ENCODE results near the gene OBSCN.
"Not testable (repeated sequence)": the region's sequence is repeated elsewhere in the genome, so short reads cannot be mapped to it uniquely, and the experiment has no call there.

OBSCN gene

DNA sequence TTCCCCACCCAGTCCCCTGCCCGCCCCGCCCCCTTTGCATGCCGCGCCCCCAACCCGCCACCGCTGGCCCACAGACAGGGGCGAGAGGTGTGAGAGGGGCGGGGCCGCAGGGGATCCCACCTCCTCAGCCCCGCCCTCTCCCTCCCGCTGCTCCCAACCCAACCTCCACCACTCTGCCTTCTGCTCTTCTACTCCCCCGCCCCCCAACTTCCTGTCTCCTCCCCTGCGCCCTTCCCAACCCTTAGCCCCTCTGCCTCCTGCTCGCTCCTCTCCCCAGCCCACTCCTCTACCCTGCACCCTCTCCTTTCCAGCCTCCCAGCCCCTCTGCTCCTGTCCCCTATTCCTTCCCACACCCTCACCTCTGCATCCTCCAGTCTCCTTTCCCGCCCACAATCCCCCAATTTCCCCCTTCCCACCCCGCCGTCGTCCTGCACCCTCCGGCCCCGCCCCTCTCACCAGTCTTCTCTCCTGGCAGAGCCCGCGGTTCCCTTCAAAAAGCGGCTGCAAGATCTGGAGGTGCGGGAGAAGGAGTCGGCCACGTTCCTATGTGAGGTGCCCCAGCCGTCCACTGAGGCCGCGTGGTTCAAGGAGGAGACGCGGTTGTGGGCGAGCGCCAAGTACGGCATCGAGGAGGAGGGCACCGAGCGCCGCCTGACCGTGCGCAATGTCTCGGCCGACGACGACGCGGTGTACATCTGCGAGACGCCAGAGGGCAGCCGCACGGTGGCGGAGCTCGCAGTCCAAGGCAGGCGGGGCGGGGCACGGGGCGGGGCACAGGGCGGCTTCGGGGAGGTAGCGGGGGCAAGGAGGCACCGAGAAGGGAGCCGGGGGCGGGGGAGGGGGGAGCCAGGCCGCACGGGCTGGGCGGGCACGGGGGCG, 5.4 kb downstream of the OBSCN start:
- peak; percentile 89 for DNase-seq

DNA sequence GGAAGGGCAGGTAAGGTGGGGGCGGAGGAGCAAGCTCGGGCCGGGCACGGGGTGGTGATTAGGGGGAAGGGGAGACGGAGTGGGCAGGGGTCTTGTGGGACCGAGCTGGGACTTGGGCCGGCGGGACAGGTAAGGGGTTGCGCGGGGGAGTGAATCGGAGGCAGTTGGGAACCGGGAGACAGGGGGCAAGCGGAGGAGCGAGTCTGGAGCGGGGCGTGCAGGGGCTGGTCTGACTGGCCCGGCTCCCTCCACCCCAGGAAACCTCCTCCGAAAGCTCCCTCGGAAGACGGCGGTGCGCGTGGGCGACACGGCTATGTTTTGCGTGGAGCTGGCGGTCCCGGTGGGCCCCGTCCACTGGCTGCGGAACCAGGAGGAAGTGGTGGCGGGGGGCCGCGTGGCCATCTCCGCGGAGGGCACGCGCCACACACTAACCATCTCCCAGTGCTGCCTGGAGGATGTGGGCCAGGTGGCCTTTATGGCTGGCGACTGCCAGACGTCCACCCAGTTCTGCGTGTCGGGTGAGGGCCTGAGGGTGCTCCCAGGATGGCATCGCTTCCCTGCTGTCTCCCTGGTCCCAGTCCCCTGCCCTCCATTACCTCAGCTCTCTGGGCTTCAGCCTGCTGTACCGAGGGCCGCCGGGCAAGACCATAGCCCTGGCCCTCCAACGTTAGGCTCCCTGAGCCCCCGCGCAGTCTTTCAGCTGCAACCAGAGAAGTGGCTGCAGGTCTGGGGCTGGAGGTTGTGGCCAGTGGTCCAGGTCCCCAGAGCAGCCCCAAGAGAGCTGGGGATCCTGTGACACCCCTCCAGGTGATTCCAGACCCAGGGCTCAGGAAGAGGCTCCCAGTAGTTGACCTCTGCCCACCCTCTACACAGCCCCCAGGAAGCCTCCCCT, 6.3 kb downstream of the OBSCN start:
- no peak for DNase-seq

DNA sequence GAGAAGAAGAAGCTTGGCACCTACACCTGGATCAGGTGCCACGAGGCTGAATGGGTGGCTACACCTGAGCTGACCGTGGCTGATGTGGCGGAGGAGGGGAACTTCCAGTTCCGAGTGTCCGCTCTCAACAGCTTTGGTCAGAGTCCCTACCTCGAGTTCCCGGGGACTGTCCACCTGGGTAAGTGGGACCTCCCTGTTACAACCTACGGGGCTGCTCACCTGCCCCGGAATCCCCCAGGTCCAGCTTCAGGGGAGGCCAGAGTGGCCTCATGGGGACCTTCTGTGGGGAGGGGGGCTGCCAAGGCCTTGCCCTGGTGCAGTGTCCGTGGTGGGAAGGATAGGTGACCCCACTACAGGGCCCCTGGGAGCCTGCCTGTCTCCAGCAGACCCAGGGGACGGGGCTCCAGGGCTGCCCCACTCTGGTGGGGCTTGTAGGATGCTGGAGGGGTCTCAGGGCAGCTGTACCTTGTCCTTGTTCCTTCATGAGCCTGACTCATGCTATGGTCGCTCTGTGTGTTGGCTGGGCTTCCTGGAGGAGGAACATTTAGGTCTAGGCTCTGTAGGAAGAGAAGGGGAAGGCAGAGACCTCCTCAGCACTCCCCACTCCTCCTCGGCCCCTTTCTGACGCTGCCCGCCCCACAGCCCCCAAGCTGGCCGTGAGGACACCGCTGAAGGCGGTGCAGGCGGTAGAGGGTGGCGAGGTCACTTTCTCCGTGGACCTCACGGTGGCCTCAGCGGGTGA, 7.2 kb downstream of the OBSCN start:
- DNase-seq: no peak

DNA sequence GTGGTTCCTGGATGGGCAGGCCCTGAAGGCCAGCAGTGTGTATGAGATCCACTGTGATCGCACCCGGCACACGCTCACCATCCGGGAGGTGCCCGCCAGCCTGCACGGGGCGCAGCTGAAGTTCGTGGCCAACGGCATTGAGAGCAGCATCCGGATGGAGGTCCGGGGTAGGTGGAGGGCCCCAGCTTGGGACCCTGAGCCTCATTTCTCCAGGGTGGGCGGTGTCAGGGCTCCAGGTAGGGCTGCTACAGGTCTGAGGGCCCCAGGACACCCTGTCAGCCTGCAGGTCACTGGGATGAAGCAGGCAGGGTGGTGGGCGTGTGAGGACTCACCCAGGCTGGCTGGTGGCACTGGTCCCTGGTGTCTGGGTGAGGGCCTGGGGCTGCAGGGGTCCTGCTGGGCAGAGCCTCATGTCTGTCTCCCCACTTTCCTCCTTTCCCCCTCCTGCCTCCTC, 7.8 kb downstream of the OBSCN start:
- DNase-seq: no peak

DNA sequence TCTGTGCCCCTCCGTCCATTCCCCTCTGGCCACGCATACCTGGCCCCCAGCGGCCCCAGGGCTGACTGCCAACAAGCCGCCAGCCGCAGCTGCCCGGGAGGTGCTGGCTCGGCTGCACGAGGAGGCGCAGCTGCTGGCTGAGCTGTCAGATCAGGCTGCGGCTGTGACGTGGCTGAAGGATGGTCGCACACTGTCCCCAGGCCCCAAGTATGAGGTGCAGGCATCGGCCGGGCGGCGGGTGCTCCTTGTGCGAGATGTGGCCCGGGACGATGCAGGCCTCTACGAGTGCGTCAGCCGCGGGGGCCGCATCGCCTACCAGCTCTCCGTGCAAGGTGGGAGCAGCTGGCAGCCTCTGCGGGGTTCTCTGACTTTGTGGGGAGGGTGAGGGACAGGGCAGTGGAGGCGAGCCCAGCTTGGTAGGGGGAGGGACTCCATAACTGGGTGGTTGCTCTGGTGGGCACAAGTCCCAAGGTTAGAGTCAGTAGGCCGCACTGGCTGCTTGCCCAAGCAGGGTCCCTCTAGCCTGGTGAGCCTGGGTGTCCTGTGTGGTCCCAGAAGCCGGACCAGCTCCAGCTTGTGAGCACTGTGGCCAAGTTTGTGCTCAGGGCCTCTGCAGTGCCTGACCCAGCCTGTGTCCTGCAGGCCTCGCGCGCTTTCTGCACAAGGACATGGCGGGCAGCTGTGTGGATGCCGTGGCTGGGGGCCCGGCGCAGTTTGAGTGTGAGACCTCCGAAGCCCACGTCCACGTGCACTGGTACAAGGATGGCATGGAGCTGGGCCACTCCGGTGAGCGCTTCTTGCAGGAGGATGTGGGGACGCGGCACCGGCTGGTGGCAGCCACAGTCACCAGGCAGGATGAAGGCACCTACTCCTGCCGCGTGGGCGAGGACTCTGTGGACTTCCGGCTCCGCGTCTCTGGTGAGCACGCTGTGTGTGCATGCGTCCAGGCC, 8.8 kb downstream of the OBSCN start:
- DNase-seq: no peak

DNA sequence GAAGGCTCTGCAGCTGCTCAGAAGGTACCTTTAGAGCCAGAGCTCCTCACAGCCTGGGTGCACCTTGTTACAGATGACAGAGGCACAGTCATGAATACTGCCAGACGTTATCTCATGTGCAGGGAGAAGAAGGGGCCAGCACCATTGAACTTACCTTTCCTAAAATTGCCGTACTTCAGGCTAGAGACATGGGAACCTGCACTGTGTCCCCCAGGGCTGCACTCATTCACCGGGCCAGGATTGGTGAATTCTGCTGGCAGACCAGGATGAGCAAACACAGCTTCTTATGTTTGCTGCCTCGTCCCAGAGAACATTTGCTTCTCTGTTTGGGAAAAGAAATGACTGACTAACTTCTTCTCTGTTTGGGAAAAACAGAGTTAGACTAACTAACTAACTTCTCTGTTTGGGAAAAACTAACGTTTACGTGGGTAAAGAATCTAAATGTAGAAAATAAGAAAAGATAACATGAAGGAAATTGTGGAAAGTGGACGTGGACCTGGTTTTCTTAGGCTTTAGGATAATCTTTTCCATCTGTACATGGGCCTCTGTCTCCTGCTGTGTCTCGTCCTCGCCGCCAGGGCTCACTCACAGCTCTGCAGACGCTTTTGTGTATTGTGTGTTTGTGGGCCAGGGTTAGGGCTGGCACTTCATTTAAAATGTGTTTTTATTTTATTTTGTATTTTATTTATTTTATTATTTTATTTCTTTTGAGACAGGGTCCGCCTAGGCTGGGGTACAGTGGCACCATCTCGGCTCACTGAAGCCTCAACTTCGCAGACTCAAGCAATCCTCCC, 9.9 kb downstream of the OBSCN start:
- no peak for DNase-seq

DNA sequence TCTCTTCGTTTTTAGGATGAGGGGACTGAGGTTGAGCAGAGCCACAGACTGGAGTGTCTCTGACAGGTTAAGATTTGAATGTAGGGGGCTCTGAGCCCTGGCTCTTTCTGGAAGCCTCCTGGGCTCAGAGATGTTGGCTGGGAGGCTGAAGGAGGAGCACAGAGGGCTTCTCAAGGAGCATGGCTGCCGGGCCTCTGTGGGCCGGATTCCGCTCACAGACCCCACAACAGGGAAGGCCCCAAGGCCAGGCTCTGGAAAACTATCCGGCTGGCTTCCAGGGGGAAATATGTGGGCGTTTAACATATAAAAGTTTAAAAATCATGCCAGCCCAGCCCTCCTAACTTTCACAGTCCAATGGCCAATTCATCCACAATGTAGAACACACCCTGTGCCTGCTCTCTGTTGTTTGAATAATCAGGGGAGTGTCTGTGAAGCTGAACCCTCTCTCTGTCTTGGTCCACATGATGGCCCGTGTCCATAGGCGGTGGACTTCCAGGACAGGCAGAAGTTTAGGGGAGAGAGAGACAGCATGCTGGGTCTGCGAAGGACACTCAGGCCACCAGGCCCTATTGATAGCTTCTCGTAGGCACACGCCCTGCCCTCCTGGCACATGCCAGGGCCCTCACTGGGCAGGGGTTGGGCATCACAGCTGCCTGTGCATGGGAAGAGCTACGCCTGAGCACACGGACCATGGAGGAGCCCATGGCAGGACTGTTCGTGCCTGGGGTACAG, 10.8 kb downstream of the OBSCN start:
- no peak for DNase-seq

DNA sequence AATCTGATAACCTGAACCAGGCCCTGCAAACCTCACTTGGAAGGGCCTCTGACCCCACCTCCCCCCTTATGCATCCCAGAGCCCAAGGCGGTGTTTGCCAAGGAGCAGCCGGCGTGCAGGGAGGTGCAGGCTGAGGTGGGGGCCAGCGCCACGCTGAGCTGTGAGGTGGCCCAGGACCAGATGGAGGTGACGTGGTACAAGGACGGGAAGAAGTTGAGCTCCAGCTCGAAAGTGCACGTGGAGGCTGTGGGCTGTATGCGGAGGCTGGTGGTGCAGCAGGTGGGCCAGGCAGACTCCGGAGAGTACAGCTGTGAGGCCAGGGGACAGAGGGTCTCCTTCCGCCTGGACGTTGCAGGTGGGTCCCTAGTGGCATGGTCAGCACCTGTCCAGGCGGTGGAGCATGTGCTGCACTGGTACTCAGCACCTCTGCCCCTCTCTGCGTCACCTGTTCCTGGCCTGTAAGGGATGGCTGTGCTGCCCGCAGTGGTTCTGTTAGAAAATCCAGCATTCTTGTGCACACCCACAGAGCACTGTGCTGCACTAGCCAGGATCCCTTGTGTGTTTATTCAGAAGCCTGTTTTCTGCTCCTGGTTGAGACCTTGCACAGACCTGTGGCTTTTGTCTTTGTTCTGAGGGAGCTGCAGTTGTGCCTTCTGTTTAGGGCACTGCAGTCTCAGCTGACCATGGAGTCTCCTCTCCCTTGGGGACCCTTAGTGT, 11.6 kb downstream of the OBSCN start:
- DNase-seq: no peak

DNA sequence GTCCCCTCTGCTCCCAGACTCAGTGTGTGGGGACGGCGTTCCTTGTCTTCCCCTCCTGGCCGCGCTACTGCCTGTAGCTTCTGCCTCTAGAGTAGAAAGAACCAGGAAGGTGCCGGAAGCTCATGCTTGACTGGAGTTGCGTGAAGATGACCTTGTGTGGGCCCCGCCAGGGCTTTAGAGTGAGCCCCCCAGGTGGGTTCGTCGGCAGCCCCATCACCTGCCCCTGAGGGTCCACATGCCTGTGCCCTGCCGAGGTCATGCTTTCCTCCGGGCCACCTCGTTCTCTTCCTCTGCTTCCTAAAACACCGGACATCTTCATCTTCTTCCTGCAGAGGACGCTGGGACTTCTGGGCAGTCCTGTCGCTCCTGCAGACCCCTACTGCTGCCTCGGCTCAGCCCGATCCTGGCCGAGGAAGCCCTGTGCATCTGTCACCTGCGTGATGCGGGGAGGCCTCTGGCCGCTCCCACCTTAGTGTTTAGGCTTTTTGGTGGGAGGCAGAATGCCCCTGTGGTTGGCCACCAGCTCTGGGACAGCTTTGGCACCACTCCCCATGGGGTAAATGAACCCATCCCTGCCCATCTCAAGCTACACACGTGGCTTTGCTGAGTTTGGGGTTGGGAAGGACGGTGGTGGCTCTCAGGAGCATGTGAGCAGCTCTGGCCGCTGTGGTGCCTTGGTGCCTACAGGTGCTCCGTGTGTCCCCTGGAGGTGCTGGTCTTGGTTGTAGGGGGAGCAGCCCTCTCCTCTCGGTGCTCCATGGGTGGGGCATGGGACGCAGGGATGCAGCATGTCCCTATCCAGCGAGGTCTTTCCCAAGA, 12.3 kb downstream of the OBSCN start:
- DNase-seq: no peak

DNA sequence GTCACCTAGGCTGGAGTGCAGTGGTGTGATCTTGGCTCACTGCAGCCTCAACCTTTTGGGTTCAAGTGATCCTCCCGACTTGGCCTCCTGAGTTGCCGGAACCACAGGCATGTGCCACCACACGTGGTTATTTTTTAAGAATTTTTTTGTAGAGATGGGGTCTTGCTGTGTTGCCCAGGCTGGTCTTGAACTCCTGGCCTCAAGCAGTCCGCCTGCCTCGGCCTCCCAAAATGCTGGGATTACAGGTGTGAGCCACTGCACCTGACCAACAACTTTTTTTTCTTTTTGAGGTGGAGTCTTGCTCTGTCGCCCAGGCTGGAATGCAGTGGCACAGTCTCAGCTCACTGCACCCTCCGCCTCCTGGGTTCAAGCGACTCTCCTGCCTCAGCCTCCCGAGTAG, 13.3 kb downstream of the OBSCN start:
- not testable (repeated sequence) for DNase-seq

DNA sequence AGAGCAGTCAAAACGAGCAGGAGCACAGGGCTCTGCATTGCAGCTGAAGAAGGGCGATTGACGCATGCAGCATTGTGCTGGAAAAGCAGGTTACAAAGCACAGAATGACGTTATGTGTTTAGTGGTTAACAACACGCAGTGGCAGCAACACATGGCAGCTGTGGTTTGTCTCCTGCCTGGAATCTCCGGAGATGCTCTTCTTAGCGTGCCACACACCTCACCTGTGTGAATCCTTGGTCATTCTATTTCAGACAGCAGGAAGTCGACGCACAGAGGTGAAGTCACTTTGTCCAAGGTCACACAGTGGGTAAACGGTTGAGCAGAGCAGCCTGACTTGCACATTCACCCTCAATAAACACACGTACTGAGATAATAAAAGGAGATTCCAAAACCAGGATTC, 14.7 kb downstream of the OBSCN start:
- DNase-seq: no peak

DNA sequence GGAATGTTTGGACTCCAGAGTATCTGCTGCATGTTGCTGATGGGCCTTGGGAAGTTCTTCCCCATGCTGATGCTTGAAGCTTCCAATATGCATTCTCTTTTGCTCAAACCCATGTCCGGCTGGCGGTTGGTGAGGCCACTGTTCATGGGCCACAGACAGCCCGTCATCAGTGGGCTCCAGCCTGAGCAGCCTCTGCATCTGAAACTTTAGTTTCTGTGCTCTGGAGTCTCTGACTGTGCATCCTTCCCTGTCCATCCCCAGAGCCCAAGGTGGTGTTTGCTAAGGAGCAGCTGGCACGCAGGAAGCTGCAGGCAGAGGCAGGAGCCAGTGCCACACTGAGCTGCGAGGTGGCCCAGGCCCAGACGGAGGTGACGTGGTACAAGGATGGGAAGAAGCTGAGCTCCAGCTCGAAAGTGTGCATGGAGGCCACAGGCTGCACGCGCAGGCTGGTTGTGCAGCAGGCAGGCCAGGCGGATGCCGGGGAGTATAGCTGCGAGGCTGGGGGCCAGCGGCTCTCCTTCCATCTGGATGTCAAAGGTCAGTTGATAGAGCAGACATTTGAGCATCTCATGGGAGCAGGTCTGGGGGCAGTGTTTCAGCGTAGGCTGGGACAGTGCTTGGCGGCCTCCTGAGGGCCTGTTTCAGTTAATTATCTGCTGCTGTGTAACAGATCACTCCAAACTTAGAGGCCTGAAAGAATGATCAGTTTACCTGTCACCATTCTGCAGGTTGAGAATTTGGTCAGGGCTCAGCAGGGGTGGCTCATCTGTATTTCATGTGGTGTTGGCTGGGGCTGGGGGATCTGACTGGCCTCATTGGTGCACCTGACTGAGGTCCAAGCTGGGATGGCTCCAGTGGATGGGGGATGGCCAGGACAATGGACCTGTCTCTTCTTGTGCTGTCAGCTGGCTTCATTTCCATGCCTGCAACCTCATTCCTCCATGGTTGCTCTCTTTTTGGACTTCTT, 16.6 kb downstream of the OBSCN start:
- DNase-seq: no peak

DNA sequence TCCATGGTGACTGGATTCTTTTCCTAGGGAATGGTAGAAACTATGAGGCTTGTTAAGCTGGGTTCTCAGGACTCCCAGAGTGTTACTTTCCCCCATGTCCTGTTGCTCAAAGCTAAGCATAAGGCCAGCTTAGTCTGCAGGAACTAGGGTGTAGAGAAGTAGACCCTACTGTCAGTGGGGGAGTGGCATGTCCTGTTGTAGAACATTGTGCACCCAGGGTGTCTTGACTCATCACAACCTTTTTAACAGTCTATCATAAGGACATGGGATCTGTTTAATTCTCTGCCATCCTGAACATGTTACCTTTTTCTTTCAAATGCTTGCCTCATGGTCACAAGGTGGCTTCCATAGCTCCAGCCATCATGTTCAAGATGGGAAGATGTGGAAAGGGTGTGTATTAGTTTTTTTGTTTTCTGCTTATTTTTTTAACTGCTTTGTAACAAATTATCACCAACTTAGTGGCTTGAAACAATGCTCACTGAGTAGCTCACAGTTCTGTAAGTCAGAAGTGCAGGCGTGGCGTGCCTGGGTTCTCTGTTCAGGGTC, 17.4 kb downstream of the OBSCN start:
- no peak for DNase-seq

DNA sequence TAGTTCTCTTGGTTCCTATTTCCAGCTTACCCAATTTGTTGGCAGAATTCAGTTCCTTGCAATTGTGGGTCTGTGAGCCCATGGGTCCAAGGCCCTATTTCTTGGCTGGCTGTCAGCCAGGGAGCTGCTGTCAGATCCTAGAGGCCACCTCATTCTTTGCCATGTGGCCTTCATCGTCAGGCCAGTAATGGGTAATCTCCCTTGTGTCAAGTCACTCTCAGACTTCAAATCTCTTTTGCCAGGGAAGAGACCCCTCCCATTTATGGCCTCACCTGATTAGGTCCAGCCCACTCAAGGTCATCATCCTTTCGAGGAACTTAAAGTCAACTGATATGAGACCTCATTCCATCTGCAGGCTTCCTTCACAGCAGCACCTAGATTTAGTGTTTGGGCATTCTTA, 17.9 kb downstream of the OBSCN start:
- no peak for DNase-seq

DNA sequence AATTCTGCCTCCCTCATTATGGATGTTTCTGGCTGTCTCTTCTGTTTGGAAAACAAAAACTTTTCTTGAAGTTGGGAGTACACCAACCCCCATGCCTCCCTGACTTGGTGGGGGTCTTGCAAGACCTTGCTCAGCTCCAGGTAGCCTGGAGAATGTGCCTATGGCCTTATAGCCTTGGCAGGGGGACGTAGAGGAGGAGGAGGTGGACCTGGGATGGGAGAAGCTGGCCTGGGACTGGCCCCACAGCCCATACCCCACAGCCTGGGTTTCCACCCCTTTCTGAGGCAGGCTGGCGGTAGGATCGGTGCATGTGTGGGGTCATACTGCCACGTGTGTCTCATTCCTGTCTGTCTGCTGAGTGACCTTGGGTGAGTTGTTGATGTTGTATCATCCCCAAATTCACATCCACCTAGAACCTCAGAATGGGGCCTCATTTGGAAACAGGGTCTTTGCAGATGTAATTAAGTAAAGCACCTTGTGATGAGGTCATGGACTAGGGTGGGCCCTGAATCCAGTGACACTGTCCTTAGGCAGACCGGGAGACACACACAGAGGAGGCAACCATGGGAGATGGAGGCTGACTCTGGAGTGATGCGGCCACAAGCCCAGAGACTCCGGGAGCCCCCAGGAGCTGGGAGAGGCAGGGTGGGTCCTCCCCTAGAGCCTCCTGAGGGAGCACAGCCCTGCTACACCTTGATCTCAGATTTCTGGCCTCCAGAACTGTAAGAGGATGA, 18.5 kb downstream of the OBSCN start:
- DNase-seq: no peak

All from stimulated activated CD4-positive, alpha-beta T cell treated with anti-CD3 and anti-CD28 coated beads, Interleukin-1b, Interleukin-23, amount 100 ng/mL, for 48 hours (primary cell).